Measurements from ENCODE around the gene SH3RF3. TPM values are rescaled to one million over a fixed set of nuclear protein-coding genes. Genes with fewer than 3 reads are reported as not detected.
A peak's percentile ranks its signal among the peaks of the same experiment; 100 is the strongest.

SH3RF3 gene
- total and polyA plus RNA-seq, 2 of the 13 experiments (the other 11 are each of a cell fraction or from before 2014, with no cell fraction given), result 0.04 TPM; not detected in 1

DNA sequence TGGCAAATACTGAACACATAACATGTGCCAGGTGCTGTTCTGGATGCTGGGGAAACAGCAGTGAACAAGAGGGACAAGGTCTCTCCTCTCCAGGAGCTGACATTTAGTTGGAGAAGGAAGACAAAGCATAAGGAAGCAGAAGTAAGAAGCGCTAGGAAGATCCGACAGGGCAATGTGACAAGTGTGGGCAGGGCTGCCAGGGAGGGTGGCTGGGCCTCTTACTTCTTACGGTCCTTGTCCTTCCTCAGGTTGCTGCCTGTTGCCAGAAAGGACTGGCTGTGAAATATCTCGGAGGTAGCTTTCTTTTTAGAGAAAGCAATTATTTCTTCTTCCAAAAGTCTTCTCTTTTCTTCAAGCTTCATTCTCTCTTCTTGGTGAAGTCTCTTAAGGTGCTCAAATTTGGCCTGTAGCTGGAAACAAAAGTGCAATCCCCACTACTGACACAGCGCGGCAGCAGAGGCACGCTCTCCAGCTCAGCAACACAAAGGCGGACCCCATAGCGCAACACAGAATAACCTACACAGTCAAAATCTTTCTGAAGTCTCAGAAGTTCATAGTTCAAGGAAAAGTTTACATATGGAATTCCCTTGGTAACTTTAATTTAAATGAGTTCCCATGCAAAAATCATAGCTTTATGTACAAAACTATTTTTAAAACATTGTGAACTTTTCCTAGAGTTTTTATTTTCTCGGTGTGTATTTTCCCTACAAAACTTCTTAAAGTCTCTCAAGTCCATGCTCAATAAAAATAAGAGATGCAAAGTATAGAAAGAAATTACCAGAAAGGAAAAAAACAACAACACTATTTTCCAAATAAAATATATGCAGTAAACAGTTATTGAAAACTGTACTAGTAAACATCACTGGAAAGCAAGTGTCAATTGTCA, 417.1 kb downstream of the SH3RF3 start (continued):
- TF ChIP-seq CBX2 (IDR thresholded peaks at IDR 0.05; ENCODE audit: low read depth, low read length) (no peak), CBX2 (CRISPR knock-in tag; IDR thresholded peaks at IDR 0.05; ENCODE audit: low read depth) (no peak), HOXA7 (CRISPR knock-in tag; IDR thresholded peaks at IDR 0.05) (no peak), FOXO1 (CRISPR knock-in tag; IDR thresholded peaks at IDR 0.05) (0 out of 2 replicates have a peak, but pooled peaks have one; percentile 52), ZNF484 (CRISPR knock-in tag; IDR thresholded peaks at IDR 0.05; ENCODE audit: borderline replicate concordance, low read depth) (no peak), MIER3 (CRISPR knock-in tag; IDR thresholded peaks at IDR 0.05; ENCODE audit: borderline replicate concordance) (no peak), JARID2 (CRISPR knock-in tag; IDR thresholded peaks at IDR 0.05; ENCODE audit: insufficient replicate concordance) (peak; percentile 52), POGZ (CRISPR knock-in tag; IDR thresholded peaks at IDR 0.05) (no peak), CHD4 (IDR thresholded peaks at IDR 0.05; ENCODE audit: borderline replicate concordance, low read length) (no peak), ZNF225 (CRISPR knock-in tag; IDR thresholded peaks at IDR 0.05) (no peak)
- TF ChIP-seq, protein P1, sequence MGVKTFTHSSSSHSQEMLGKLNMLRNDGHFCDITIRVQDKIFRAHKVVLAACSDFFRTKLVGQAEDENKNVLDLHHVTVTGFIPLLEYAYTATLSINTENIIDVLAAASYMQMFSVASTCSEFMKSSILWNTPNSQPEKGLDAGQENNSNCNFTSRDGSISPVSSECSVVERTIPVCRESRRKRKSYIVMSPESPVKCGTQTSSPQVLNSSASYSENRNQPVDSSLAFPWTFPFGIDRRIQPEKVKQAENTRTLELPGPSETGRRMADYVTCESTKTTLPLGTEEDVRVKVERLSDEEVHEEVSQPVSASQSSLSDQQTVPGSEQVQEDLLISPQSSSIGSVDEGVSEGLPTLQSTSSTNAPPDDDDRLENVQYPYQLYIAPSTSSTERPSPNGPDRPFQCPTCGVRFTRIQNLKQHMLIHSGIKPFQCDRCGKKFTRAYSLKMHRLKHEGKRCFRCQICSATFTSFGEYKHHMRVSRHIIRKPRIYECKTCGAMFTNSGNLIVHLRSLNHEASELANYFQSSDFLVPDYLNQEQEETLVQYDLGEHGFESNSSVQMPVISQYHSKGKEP (CRISPR knock-in tag; IDR thresholded peaks at IDR 0.05), result no peak
- TF ChIP-seq, protein P2, sequence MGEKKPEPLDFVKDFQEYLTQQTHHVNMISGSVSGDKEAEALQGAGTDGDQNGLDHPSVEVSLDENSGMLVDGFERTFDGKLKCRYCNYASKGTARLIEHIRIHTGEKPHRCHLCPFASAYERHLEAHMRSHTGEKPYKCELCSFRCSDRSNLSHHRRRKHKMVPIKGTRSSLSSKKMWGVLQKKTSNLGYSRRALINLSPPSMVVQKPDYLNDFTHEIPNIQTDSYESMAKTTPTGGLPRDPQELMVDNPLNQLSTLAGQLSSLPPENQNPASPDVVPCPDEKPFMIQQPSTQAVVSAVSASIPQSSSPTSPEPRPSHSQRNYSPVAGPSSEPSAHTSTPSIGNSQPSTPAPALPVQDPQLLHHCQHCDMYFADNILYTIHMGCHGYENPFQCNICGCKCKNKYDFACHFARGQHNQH (CRISPR knock-in tag; IDR thresholded peaks at IDR 0.05), result peak; percentile 47; the same call in 1 of the 2 replicates
- TF ChIP-seq, protein P3, sequence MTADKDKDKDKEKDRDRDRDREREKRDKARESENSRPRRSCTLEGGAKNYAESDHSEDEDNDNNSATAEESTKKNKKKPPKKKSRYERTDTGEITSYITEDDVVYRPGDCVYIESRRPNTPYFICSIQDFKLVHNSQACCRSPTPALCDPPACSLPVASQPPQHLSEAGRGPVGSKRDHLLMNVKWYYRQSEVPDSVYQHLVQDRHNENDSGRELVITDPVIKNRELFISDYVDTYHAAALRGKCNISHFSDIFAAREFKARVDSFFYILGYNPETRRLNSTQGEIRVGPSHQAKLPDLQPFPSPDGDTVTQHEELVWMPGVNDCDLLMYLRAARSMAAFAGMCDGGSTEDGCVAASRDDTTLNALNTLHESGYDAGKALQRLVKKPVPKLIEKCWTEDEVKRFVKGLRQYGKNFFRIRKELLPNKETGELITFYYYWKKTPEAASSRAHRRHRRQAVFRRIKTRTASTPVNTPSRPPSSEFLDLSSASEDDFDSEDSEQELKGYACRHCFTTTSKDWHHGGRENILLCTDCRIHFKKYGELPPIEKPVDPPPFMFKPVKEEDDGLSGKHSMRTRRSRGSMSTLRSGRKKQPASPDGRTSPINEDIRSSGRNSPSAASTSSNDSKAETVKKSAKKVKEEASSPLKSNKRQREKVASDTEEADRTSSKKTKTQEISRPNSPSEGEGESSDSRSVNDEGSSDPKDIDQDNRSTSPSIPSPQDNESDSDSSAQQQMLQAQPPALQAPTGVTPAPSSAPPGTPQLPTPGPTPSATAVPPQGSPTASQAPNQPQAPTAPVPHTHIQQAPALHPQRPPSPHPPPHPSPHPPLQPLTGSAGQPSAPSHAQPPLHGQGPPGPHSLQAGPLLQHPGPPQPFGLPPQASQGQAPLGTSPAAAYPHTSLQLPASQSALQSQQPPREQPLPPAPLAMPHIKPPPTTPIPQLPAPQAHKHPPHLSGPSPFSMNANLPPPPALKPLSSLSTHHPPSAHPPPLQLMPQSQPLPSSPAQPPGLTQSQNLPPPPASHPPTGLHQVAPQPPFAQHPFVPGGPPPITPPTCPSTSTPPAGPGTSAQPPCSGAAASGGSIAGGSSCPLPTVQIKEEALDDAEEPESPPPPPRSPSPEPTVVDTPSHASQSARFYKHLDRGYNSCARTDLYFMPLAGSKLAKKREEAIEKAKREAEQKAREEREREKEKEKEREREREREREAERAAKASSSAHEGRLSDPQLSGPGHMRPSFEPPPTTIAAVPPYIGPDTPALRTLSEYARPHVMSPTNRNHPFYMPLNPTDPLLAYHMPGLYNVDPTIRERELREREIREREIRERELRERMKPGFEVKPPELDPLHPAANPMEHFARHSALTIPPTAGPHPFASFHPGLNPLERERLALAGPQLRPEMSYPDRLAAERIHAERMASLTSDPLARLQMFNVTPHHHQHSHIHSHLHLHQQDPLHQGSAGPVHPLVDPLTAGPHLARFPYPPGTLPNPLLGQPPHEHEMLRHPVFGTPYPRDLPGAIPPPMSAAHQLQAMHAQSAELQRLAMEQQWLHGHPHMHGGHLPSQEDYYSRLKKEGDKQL (CRISPR knock-in tag; IDR thresholded peaks at IDR 0.05; ENCODE audit: low read depth), result no peak
- TF ChIP-seq, protein P4, sequence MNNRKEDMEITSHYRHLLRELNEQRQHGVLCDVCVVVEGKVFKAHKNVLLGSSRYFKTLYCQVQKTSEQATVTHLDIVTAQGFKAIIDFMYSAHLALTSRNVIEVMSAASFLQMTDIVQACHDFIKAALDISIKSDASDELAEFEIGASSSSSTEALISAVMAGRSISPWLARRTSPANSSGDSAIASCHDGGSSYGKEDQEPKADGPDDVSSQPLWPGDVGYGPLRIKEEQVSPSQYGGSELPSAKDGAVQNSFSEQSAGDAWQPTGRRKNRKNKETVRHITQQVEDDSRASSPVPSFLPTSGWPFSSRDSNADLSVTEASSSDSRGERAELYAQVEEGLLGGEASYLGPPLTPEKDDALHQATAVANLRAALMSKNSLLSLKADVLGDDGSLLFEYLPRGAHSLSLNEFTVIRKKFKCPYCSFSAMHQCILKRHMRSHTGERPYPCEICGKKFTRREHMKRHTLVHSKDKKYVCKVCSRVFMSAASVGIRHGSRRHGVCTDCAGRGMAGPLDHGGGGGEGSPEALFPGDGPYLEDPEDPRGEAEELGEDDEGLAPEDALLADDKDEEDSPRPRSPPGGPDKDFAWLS (CRISPR knock-in tag; IDR thresholded peaks at IDR 0.05; ENCODE audit: borderline replicate concordance), result no peak
- TF ChIP-seq, protein P5, sequence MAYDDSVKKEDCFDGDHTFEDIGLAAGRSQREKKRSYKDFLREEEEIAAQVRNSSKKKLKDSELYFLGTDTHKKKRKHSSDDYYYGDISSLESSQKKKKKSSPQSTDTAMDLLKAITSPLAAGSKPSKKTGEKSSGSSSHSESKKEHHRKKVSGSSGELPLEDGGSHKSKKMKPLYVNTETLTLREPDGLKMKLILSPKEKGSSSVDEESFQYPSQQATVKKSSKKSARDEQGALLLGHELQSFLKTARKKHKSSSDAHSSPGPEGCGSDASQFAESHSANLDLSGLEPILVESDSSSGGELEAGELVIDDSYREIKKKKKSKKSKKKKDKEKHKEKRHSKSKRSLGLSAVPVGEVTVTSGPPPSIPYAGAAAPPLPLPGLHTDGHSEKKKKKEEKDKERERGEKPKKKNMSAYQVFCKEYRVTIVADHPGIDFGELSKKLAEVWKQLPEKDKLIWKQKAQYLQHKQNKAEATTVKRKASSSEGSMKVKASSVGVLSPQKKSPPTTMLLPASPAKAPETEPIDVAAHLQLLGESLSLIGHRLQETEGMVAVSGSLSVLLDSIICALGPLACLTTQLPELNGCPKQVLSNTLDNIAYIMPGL (CRISPR knock-in tag; IDR thresholded peaks at IDR 0.05; ENCODE audit: borderline replicate concordance in 1 of 2, low read depth in 1 of 2), result peak; percentile 42 to 60; a peak in 1 of 4 replicates
